Measurements from ENCODE around the gene LARP6.

DNA sequence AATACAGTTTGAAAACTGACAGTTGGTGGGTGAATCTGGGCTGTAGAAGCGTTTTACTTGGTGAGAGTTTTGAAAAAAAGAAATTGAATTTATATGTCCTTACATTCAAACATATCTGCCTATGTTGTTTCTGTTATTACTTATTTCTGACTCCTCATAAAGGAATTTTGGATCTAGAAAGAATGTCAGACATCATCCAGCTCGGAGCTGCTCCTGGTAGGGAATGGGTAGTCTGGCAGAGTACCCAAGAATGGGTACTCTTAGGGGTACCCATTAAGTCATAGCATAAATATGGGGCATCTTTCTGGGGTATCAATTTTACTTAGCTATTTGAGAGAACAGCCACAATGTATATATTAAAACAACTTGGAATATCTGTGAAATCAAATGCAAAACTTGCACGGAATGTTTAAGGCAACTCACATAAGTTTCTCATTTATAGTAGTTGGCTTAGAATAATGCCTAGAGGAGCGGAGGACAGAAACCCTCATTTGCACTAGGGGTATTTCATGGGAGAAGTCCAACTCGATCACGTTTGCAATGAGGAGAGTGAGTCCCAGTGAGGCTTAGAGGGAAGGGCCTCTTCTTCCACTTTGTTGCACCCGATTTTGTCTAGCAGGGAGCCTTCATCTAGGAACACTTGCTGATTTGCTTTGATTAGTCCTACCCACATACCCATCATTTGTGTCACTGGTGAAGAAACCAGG is 2.4 kb upstream of the LARP6 start:
- TF ChIP-seq, protein P1, sequence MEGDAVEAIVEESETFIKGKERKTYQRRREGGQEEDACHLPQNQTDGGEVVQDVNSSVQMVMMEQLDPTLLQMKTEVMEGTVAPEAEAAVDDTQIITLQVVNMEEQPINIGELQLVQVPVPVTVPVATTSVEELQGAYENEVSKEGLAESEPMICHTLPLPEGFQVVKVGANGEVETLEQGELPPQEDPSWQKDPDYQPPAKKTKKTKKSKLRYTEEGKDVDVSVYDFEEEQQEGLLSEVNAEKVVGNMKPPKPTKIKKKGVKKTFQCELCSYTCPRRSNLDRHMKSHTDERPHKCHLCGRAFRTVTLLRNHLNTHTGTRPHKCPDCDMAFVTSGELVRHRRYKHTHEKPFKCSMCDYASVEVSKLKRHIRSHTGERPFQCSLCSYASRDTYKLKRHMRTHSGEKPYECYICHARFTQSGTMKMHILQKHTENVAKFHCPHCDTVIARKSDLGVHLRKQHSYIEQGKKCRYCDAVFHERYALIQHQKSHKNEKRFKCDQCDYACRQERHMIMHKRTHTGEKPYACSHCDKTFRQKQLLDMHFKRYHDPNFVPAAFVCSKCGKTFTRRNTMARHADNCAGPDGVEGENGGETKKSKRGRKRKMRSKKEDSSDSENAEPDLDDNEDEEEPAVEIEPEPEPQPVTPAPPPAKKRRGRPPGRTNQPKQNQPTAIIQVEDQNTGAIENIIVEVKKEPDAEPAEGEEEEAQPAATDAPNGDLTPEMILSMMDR (IDR thresholded peaks at IDR 0.05) = no peak
- TF ChIP-seq EZH2 (IDR thresholded peaks at IDR 0.05; ENCODE audit: borderline replicate concordance, insufficient read depth, low read depth, low read length, poor library complexity, severe bottlenecking) = no peak
